Parathyroid adenoma (tissue), 2 donors: Measurements from ENCODE around the gene PABPN1L.

Experiments used
- H2AFZ ChIP-seq: fragments of 300-600 bp; sonication (generic); one replicate; pipeline ENCODE4 v1.7.0; 2017; ENCODE audit warnings: antibody characterized with exemption, mild to moderate bottlenecking
- H3K27ac ChIP-seq: fragments of 300-600 bp; sonication (generic); one replicate; pipeline ENCODE4 v1.7.0; 2017
- H3K27me3 ChIP-seq: fragments of 300-600 bp; sonication (generic); one replicate; pipeline ENCODE4 v1.7.0; 2017; ENCODE audit warnings: low read length; ENCODE audit not compliant: control insufficient read depth, insufficient read depth
- H3K36me3 ChIP-seq: fragments of 300-600 bp; sonication (generic); one replicate; pipeline ENCODE4 v1.7.0; 2017; ENCODE audit warnings: low read length; ENCODE audit not compliant: control insufficient read depth, insufficient read depth
- H3K4me1 ChIP-seq: fragments of 300-600 bp; sonication (generic); one replicate; pipeline ENCODE4 v1.7.0; 2017; ENCODE audit warnings: control low read depth
- H3K4me2 ChIP-seq: fragments of 300-600 bp; sonication (generic); one replicate; pipeline ENCODE4 v1.7.0; 2017; ENCODE audit warnings: low read length
- H3K4me3 ChIP-seq: fragments of 300-600 bp; sonication (generic); one replicate; pipeline ENCODE4 v1.7.0; 2017; ENCODE audit warnings: low read depth, low read length
- H3K79me2 ChIP-seq: fragments of 300-600 bp; sonication (generic); one replicate; pipeline ENCODE4 v1.7.0; 2017; ENCODE audit warnings: control low read depth
- H3K9ac ChIP-seq: fragments of 300-600 bp; sonication (generic); one replicate; pipeline ENCODE4 v1.7.0; 2017; ENCODE audit warnings: mild to moderate bottlenecking
- H3K9me3 ChIP-seq: fragments of 300-600 bp; sonication (generic); one replicate; pipeline ENCODE4 v1.7.0; 2017; ENCODE audit warnings: low read length; ENCODE audit not compliant: control insufficient read depth
- TF ChIP-seq, protein P1 (sequence below): fragments of 300-600 bp; sonication (generic); IDR thresholded peaks from one replicate; pipeline ENCODE4 v1.7.0; 2017; ENCODE audit warnings: antibody characterized with exemption, mild to moderate bottlenecking
- donor health status: primary hyperparathyroidism.

PABPN1L gene

DNA sequence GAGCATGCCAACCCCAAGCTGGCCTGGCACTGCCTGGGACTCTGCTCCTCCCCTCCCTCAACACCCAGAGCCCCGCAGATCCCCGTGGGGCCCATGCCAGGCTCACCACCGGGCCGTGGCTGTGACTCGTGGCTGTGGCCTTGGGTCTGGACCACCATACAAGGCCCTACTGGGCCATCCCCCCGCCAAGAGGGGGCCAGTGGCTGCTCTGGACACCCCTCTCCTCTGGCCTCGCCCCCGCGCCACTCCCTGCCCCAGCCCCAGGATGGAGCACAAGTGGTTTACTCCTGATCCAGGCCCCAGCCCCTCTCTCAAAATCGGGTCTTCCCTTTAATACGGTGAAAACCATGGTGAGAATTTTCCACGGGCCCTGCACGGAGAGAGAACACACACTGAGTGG is 3.0 kb downstream of the PABPN1L start:
- no peaks in the 10 kb centered on the region for H3K79me2 ChIP-seq
- no peaks in the 10 kb centered on the region for H3K27me3 ChIP-seq
- no peak overlapping the region for H3K4me2 ChIP-seq
- no peak overlapping the region for H3K4me3 ChIP-seq
- H2AFZ ChIP-seq, result no peak overlapping the region
- H3K9me3 ChIP-seq, result no peaks in the 10 kb centered on the region
- TF ChIP-seq, protein P1, sequence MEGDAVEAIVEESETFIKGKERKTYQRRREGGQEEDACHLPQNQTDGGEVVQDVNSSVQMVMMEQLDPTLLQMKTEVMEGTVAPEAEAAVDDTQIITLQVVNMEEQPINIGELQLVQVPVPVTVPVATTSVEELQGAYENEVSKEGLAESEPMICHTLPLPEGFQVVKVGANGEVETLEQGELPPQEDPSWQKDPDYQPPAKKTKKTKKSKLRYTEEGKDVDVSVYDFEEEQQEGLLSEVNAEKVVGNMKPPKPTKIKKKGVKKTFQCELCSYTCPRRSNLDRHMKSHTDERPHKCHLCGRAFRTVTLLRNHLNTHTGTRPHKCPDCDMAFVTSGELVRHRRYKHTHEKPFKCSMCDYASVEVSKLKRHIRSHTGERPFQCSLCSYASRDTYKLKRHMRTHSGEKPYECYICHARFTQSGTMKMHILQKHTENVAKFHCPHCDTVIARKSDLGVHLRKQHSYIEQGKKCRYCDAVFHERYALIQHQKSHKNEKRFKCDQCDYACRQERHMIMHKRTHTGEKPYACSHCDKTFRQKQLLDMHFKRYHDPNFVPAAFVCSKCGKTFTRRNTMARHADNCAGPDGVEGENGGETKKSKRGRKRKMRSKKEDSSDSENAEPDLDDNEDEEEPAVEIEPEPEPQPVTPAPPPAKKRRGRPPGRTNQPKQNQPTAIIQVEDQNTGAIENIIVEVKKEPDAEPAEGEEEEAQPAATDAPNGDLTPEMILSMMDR, result no peak
- no peak overlapping the region for H3K27ac ChIP-seq
- no peaks in the 10 kb centered on the region for H3K36me3 ChIP-seq
- no peaks in the 10 kb centered on the region for H3K4me1 ChIP-seq
- no peak overlapping the region for H3K9ac ChIP-seq

DNA sequence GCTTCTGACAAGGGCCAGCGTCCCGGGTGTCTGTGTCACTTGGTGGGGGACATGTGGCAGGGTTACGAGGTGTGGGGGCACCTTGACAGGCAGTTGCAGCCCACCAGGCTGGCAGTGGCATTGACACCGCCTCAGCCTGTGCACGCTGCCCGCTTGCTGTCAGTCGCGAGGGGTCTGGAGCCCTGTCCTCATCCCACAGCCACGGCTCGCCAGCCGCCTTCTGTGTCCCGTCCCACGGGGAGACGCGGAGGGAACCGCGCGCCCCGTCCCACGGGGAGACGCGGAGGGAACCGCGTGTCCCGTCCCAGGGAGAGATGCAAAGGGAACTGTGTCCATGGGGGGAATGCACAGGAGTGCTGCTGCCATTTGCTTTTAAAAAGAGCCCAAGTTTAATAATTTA is 3.5 kb downstream of the PABPN1L start:
- Histone ChIP-seq H3K4me1 (peaks cover 2% of the 10 kb centered on the region), H3K27ac (no peak overlapping the region), H3K4me2 (no peak overlapping the region), H3K27me3 (no peaks in the 10 kb centered on the region), H3K4me3 (no peak overlapping the region), H3K9ac (no peak overlapping the region), H3K36me3 (no peaks in the 10 kb centered on the region), H2AFZ (no peak overlapping the region), H3K79me2 (peaks cover 3% of the 10 kb centered on the region), H3K9me3 (no peaks in the 10 kb centered on the region)
- TF ChIP-seq, protein P1, result no peak

DNA sequence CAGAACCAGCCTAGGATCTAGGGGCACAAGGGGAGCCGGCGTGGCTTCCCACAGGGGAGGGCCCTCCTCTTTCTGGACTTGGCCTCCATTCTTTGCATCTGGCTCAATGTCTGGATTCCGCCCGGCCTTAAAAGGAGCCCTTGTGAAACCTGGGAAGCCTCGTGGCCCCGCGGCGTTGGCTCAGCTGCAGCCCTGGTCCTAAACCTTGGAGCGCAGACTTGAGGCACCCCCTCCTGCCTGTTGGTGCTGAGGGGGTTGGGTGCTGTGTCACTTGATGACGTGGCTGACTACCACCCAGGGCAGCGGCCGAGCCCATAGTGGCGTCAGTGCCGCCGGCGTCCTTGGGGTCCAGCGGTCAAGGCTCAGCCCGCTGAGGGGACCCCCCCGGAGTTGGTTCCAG is 5.1 kb downstream of the PABPN1L start:
- Histone ChIP-seq H3K27ac (no peak overlapping the region), H3K4me2 (no peak overlapping the region), H3K9me3 (no peaks in the 10 kb centered on the region), H3K79me2 (peaks cover 6% of the 10 kb centered on the region), H3K4me1 (peaks cover 8% of the 10 kb centered on the region), H3K36me3 (no peaks in the 10 kb centered on the region), H3K27me3 (no peaks in the 10 kb centered on the region), H3K9ac (no peak overlapping the region), H2AFZ (no peak overlapping the region), H3K4me3 (no peak overlapping the region)
- TF ChIP-seq, protein P1, result no peak

DNA sequence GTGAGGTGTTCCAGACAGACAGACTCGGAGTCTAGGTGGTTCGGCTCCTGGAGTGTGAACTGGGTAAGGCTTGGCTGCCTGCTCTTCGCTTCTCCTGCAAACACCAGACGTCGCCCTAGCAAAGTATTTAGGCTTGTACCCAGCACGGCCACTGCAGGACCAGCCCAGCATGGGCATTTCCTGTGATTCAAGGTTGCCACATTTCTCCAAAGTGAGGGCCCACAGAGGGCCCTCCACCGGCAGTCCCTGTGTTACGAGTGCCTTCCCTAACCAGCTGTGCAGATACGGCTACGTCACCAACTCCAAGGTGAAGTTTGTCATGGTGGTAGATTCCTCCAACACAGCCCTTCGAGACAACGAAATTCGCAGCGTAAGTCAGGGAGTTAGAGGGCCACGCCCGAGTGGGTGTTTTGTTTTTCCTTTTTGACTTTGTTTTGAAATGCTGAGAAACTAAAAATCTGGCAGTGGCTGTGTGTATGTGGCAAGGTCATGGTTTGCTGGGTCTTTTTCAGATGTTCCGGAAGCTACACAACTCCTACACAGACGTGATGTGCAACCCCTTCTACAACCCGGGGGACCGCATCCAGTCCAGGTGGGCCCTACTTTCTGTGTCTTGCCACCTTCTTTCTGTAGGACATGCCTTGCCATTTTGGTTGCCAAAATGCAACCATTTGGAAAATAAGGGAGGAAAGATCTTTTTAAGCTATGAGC is 6.9 kb downstream of the PABPN1L start:
- Histone ChIP-seq H3K9ac (no peak overlapping the region), H3K27ac (no peak overlapping the region), H3K4me3 (no peak overlapping the region), H3K4me1 (peaks cover 8% of the 10 kb centered on the region), H3K36me3 (no peaks in the 10 kb centered on the region), H3K4me2 (no peak overlapping the region), H2AFZ (no peak overlapping the region), H3K79me2 (peaks cover 11% of the 10 kb centered on the region), H3K9me3 (no peaks in the 10 kb centered on the region), H3K27me3 (no peaks in the 10 kb centered on the region)
- TF ChIP-seq, protein P1, result no peak
